Fibroblast of peridontal ligament (primary cell): ENCODE data around the gene CPT1B.
A peak's percentile ranks its signal among the peaks of the same experiment; 100 is the strongest.

Experiments
- DNase-seq: peaks from one replicate; pipeline ENCODE4 v3.0.0-alpha.2; 2010; ENCODE audit errors: extremely low read depth

Gene CPT1B

DNA sequence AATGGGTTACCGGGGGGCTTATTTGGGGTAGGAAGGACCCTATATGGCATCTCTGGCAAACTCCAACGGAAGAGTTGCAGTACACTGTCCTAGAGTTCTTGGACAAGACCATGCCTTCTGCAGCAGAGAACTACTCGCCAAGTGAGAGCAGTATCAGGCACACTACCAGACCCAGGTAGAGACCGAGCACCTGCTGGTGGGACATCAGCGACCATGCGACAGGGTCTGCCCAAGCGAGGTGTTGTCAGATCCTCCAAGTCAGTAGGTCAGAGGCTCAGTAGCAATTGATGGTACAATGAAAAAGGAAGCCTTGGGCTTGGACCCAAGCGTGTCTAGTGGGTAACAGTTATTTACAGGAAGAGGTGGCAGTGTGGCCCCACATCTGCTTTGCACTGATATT, 7.6 kb upstream of the CPT1B start:
- no peak for DNase-seq

DNA sequence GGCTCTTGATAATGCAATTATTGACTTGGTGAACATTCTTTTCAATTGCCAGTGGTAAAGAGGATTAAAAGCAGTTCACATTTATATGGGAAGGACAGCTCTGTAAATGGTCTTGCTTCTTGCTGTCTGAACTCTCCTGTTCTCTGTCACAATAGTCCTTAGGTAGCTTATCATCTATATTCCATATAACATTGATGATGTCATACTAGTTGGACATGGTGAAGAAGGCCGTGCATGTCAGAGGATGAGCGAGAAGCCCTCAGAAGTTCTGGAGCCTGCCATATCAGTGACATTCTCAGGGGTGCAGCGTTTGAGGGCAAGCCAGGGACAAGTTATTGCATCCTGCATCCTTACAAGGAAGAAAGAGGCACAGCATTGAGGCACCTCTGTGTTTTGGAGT, 7.0 kb upstream of the CPT1B start:
- DNase-seq = no peak

DNA sequence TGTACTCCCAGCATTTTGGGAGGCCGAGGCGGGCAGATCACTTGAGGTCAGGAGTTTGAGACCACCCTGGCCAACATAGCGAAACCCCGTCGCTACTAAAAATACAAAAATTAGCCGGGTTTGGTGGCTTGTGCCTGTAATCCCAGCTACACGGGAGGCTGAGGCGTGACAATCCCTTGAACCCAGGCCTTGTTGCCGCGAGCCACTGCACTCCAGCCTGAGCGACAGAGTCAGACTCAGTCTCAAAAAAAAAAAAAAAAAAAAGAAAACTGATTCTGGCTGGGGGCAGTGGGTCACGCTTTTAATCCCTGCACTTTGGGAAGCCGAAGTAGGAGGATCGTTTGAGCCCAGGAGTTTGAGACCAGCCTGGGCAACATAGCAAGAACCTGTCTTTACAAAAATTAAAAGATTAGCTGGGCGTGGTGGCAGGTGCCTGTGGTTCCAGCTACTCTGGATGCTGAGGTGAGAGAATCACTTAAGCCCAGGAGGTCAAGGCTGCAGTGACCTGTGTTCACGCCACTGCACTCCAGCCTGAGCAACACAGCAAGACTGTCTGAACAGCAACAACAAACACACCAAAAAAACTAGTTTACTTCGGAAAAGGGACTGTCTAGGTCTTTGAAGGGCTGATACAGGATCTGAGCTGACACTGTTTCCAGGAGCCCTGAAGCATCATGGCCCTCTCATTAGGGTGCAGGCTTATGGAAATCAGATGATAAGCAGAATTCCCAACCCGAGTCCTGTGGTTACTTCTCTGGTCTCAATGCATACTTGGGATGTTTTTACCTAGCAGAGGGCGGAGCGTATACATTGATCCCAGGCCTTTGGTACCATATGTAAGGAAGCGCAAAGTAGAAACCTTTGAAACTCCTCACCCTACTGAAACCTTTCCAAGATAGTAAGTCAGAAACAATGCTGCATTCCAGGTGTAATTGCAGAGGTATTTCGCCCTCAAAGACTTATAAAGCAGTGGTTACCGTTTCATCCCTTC, 6.2 kb upstream of the CPT1B start:
- no peak for DNase-seq

DNA sequence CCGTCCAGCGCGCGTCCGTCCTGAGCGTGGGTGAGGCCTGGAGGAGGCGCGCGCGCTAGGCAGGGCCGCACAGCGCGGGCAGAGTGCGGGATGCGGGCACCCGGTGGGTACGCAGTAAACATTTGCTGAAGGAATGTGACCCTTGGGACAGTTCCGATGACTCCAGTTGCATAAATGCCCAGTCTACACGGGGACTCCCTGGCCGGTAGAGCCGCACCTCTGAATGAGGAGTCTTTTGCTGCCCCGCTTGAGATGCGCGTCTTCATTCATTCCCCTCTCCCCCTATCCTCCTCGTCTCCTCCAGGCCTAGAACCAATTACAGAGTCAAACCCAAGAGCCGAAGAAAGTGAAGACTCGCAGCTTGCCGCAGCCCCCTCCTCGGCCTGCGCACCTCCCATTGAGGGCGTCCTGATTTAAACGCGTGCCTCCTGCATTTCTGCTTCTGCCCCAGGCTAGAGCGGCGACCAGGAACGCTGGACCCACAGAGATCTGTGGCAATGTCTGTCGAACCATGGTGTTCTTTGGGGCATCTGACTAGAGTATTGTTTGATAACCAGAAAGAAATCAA, 5.2 kb upstream of the CPT1B start:
- DNase-seq = no peak

DNA sequence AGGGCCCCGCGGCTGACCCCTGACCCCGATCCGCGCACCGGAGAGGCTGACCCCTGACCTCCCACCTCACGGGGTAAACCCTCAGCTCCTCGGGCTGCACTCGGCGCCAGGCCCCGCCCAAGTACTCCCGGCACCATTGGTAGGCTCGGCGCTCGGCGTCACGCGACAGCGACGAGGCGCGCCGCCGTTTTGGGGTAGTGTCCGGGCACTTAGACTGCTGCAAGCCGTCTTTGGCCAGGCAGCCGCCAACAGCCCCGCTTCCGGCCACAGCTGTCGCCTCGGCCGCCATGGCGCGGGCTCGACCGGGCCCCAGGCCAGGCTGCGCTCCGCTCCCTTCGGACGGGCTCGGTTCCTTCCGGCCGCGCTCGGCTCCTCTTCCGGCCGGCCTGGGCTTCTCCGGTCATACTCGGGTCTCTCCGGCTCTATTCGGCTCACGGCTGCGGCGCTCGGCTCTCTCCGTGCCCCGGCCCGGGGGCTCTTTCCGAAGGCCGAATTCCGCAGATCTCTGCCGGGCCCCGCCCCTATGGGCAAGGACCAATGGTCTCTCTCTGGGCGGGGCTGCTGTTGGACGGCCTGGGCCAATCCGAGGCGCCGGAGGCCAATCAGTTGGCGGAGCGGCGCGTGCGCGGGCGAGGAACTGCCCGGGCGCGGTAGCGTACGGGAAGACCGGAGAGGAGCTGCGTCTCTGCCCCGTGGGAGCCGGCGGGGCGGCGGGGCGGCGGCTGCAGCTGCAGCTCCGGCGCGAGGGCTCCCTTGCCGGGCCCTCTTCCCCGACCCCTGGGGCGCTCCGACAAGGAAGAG, 4.5 kb upstream of the CPT1B start, which contains the start of gene CHKB:
TSS of gene CHKB (minus strand) at position 357 of the 801 bp plus-strand sequence. CDS start at position 289, 68 bp downstream.
- DNase-seq = peak; percentile 94

DNA sequence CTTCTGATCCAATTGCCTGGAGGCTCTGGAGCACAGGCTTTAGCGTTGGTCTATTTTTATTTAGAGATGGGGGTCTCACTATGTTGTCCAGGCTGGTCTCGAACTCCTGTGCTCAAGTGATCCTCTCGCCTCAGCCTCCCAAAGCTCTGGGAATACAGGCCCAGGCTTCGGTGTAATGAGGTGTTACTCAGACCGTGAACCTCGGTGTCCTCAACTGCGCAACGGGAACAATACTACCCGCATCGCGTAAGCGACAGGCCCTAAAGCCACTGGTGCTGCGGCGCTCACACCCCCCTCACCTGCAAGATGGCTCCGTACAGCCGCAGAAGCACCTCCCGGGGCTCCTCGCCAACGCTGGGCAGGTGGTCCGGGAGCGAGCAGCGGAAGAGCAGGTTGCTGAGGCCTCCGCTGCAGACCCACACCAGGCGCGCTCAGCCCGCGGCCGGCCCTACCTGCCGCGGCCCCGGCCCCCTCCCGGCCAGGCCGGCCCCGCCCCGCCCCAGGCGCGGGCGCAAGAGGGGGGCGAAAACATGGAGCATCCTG, 3.8 kb upstream of the CPT1B start:
- DNase-seq = peak; percentile 11

DNA sequence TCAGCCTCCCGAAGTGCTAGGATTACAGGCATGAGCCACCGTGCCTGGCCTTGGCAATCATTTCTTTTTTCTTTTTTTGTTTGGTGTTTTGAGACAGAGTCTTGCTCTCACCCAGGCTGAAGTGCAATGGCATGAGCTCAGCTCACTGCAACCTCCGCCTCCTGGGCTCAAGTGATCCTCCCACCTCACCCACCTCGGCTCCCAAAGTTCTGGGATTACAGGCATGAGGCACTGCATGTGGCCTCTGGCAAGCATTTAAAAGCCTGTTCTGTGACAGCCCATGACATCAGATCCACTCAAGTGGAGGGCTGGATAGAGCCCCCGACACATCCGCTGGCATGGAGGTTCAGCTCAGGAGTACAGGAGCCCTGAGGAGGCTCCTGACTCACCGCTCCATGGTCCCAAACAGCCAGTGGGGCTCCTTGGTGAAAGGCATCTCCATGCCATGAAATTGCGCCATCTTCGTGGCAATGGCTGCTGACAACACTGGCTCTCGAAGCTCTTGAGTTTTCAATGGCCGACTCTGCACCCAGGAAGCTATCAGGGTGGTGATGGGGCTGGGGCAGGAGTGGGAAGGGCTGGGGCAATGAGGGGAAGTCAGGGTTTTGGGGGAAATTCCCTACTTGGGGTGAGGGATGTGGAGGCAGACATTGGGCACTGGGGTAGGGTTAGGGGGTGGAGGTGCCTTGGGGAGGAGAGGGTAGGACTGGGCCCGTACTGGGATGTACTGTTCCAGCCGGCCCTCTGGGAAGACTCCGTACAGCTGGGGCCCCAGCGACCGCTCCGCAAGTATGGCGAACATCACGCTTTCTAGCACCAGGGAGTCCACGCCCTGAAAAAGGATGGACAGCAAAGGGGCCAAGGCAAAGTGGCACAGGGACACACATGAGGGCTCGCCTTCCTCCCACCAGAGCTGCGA, 3.1 kb upstream of the CPT1B start:
- no peak for DNase-seq

DNA sequence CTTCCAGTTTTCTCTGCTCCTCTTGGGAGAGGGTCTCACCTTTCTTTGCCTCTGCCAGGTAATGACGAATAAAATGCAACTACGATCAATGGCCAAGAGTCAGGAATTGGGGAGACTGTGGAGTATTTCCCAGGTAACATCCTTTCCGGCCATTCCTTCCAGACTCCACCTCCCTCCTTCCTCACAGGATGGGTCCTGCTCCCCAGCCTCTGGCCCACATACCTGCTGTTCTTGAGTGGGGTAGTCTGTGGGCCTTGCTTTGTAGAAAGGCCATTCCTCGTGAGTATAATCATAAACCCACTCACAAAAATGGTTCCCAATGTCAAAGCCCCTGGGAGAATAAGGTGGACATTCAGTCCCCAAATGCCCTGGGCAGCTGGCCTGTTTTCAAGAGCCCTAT, 1.5 kb upstream of the CPT1B start:
- no peak for DNase-seq

DNA sequence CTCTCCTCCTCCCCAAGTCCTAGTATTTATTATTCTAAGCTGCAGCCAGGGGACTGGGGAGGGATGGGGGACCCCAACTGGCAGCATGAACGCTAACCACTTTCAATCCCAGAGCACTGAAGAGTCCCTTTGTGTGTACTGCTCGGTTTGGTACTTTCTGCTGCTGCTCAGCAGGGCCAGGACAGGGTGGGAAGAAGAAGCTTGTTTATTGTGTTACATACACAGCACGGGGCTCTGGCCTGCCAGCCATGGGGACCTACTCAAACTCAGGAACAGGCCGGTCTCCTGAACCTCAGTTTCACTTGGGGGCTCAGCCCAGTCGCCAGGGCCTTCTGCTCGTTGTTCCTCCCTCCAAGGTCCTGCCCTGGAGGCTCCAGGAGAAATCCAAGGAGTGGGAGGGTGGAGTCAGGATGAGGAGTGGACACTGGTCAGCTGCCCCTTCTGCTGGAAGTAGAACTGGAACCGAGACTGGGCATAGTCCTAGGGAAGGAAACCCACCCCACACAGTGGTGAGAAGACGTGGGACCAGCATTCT, 616 bp upstream of the CPT1B start:
- DNase-seq = no peak

DNA sequence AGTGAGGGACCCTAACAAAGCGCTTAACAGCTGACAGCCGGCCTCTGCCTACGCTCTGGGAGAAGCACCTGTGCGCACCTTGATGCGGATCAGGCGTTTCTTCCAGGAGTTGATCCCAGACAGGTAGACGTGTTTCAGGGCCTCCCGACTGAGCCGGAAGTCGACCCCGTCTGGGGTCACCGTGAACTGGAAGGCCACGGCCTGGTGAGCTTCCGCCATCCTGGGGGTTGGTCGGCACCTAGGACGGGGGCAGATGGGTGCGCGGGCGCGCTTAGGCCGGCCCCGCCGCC, 585 bp downstream of the CPT1B start:
- no peak for DNase-seq

DNA sequence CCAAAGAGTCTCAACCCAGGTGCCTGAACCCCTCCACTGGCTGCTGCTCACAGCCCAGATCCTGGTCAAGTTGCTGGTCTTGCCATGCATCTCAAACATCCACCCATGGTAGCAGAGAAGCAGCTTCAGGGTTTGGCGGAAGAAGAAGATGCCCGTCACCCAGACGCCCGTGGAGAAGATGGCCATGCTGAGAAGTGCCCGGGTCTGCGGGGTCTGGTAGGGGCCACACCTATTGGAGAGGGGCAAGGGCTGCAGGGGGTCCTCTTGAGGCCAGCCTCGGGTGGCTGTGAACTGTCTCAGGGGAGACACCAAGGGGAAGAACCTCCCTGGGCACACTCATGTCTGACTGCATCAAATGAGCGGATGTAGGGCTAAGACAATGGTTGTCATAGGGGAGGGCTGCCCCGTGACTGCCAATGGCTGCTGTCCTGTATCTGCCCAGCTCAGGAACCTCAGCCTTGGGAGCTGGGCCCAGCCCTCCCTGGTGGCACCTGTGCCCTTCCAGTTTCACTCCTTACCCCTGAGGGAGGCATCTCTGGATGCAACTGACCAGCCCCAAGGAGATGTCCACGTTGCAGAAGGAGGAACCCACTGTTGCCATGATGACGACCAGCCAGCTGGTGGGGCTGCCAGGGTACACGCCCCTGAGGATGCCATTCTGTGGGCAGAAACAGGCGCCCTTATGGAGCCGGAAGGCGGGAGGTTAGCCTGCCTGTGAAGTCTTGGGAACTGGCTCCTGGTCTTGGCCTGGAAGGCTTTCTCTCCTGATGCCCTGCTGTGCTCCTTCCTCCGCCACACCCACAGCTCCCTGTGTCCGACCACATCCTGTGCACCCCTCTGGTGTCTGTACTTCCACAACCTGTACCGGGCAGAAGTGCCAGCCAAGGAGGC, 1.2 kb downstream of the CPT1B start:
- DNase-seq = no peak

DNA sequence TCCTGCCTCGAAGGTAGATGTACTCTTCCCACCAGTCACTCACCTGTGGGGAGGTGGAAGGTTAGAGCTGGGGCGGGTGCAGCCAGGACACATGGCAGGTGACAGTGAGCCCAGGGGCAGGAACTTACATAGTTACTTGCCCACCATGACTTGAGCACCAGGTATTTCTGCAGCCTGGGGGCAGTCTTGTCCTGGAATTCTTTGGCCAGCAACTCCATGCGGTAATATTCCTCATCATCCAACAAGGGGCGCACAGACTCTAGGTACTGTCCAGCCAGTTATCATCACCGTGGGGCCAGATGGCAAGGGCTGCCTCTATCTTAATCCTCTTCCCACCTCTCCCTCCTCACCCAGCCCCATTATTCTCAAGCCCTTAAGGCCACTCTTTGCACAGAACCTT, 2.2 kb downstream of the CPT1B start:
- peak; percentile 10 for DNase-seq

DNA sequence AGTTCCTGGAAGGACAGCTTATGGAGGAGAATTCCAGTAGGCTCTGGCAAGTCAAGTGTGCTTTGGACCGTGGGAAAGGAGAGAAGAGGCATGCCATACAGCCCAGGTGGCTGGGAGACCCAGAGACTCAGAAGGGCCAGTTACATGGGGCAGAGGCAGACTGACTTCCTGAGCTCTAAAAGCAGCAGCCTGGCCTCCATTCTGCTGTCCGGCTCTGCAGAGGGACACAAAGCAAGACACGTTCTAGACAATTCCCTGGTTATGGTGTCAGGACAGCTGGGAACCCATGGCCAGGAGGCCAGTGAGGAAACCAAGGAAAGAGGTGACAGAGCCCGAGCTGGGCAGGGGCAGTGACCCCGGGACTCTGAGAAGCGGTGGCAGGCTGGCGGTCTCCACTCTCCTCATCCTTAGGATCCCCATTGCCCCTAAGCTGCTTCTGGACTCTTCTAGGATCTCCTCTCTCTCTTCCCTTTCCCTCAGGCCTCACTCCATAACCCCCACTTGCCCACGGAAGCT, 2.7 kb downstream of the CPT1B start:
- DNase-seq = no peak

DNA sequence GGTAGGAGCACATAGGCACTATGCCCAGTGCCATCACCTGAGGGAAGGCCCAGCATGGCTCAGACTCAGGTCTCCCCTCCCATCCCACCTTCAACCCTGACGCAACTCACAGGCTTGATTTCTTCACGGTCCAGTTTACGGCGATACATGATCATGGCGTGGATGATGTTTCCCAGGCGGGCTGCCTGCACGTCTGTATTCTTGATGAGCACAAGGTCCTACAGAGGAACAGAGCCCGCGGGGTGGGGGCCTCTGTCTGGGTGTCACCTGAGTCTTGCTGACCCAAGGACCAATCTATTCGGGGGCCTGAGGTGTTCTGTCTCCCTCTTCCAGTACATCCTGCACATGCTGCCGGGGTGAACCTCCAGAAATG, 3.9 kb downstream of the CPT1B start:
- no peak for DNase-seq

DNA sequence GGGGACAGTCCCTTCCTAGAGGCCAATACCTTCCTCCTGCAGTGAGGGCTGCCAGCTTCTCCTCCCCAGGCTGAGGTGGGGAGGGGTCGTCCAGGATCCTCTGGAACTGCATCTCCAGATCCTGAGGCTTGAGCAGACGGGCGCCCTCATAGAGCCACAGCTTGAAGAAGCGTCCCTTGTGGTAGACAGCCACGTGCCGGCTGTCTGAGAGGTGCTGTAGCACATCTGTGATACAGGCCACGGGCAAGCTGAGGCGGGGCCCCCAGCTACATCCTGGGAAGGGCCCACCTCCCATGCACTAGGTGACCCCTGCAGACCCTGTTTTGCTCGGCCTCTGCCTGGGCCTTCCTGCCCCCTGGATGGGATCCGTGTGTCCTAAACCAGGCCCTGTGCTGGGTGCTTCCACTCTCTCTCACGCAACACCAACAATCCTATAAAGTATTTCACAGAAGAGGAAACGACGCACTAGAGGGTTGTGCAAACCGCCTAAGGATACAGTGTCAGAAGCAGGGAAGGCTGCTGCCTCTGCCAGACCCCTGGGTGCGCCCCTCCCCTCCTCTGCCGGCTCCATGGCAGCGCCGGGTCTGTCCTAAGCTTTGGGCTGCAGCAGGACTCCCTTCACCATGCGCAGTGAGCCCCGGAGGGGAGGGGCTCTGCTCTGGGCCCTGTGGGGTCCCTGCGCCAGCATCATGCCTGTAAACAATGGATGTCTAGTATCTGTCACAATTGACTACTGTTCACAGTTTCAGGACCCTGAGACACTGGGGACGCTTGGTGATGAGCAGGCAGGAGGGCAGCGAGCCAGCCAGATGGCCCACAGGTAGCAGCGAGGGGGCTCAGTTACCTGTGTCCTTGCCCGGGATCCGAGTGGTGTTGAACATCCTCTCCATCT, 4.5 kb downstream of the CPT1B start:
- no peak for DNase-seq

DNA sequence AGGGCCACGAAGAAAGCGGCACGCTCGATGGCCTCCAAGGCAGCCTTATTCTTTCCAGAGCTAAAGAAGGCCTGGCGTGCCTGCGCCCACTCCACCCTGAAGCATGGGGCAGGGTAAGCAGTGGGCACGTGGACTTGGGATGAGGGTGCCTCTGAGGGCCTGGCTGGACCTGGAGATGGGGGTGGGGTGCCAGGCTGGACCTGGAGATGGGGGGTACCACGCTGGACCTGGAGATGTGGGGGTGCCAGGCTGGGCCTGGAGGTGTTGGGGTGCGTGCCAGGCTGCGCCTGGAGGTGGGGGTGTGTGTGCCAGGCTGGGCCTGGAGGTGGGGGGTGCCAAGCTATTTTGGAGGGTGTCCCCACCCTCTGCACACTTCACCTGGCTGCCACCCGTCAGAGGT, 5.3 kb downstream of the CPT1B start:
- no peak for DNase-seq

DNA sequence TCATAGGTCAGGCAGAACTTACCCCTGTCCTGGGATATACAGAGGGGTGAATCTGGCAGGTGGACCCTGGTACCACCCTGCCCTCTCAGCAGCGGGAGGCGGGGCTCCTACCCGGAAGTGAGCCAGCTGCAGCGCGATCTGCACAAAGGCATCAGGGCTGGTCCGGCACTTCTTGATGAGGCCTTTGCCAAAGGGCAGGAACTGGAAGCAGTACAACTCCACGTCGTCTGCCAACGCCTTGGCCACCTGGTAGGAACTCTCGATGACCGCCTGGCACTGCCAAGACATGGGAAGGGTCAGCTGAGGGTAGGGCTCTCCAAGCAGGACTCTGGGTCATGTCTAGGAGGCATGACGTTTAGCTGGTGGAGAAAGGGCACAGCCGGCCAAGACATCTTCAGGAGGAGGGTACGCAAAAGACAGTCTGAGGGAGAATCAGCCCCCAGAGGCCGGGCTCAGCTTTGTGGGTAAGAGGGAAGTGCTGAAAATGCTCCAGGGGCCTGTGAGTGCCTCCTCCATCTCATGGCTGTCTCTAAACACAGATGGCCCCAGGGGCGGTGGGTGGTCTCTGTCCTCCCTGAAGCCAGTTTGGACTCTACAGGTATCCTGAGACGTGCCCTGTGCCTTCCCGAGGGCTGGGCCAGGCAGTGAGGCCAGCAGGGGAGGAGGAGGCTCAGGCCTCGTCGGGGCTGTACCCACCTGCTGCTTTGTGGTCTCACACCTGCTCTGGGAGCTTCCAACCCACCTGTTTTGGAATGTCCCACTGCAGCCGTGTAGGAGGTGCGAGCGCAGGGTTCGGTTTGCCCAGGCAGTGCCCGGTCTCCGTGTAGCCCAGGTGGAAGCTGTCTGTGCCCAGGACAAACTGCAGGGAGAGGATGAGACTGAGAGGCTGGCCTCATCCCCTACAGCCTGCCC, 6.7 kb downstream of the CPT1B start:
- no peak for DNase-seq

DNA sequence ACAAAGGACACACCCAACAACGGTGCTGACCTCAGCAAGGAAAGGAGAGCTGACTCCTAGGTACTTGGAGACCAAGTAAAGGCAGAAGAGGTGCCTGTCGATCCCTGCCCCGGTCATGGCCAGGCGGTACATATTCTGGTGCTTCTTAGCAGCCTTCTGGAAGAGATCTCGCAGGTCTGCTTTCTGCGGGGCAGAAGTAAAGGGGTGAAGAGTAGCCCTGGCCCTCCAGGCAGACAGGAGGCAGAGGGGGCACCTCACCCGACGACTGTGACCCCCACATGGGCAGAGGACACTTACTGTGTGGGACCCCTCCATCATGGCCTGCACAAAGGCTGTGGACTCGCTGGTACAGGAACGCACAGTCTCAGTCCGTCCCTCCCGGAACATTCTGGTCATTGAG, 7.4 kb downstream of the CPT1B start:
- DNase-seq = no peak
